HCT116 (cell line): ENCODE data around the gene HYI.

ENCODE experiments used
- CEBPB ChIP-seq: IDR thresholded peaks from 2 replicates; pipeline ENCODE4 v1.6.1; 2012; ENCODE audit warnings: low read depth
- CTCF ChIP-seq, 3 experiments: fragments of 200-600 bp in 1 of 3; sonication (generic) in 1 of 3; IDR thresholded peaks in 2 of 3; conservative IDR thresholded peaks in 1 of 3; 2 replicates each; pipeline ENCODE4 v1.5.1; 2012 to 2017; ENCODE audit warnings: low read depth in 2 of 3, low read length in 2 of 3, antibody characterized with exemption in 1 of 3, borderline replicate concordance in 1 of 3, control low read depth in 1 of 3, mild to moderate bottlenecking in 1 of 3, mixed read lengths in 1 of 3, mixed run types in 1 of 3, moderate library complexity in 1 of 3; ENCODE audit not compliant: insufficient read depth in 1 of 3
- EZH2 ChIP-seq: fragments of 200-600 bp; sonication (generic); IDR thresholded peaks from 2 replicates; pipeline ENCODE4 v1.6.1; 2017; ENCODE audit warnings: antibody characterized with exemption, mixed run types
- EZH2phosphoT487 ChIP-seq: fragments of 200-600 bp; IDR thresholded peaks from 2 replicates; pipeline ENCODE4 v1.6.1; 2018; ENCODE audit warnings: antibody characterized with exemption, borderline replicate concordance
- JUND ChIP-seq: IDR thresholded peaks from 2 replicates; pipeline ENCODE4 v1.6.1; 2012
- POLR2A ChIP-seq: IDR thresholded peaks from 2 replicates; pipeline ENCODE4 v1.7.0; 2011; ENCODE audit warnings: borderline replicate concordance; ENCODE audit not compliant: insufficient read depth, insufficient read length; ENCODE audit errors: extremely low read depth

GRCh38 chr1:43422995-43423671 is 30.6 kb downstream of the HYI start:
- TF ChIP-seq CTCF (IDR thresholded peaks at IDR 0.05 in 2 of 3, conservative IDR thresholded peaks at IDR 0.05 in 1 of 3; ENCODE audit: borderline replicate concordance in 1 of 3, insufficient read depth in 1 of 3, low read depth in 2 of 3, low read length in 2 of 3): no peak
- TF ChIP-seq CEBPB: no peak
- no peak for TF ChIP-seq POLR2A
- TF ChIP-seq EZH2: no peak
- no peak for TF ChIP-seq JUND
- no peak for TF ChIP-seq EZH2phosphoT487
